DMS53 (cell line): ENCODE measurements around the gene MRGPRF.
"Not testable (repeated sequence)": the region's sequence is repeated elsewhere in the genome, so short reads cannot be mapped to it uniquely, and the experiment has no call there.

ENCODE experiments used
- DNase-seq: peaks from one replicate; lab custom pipeline; 2025; lab: John Stamatoyannopoulos, UW

The MRGPRF gene

GRCh38 chr11:69002570-69003231 is 10.3 kb downstream of the MRGPRF start:
- DNase-seq, result no peak

- no peak for DNase-seq
Observed at GRCh38 chr11:69002110-69002569, 10.9 kb downstream of the MRGPRF start.

- DNase-seq, result no peak
Observed at GRCh38 chr11:69001243-69002081, 11.6 kb downstream of the MRGPRF start.

- peak; percentile 49 for DNase-seq
Observed at GRCh38 chr11:69000831-69001242, 12.2 kb downstream of the MRGPRF start.

- no peak for DNase-seq
Observed at GRCh38 chr11:69000391-69000790, 12.7 kb downstream of the MRGPRF start.

- DNase-seq, result not testable (repeated sequence)
Observed at GRCh38 chr11:68999748-69000355, 13.2 kb downstream of the MRGPRF start.

- DNase-seq, result no peak
Observed at GRCh38 chr11:68999093-68999747, 13.8 kb downstream of the MRGPRF start.

GRCh38 chr11:68998390-68998911 is 14.6 kb downstream of the MRGPRF start:
- DNase-seq, result peak; percentile 91

GRCh38 chr11:68997995-68998348 is 15.1 kb downstream of the MRGPRF start:
- no peak for DNase-seq

GRCh38 chr11:68997124-68997994 is 15.7 kb downstream of the MRGPRF start:
- no peak for DNase-seq

- DNase-seq, result no peak
Observed at GRCh38 chr11:68996376-68997123, 16.5 kb downstream of the MRGPRF start.

GRCh38 chr11:68994894-68995285 is 18.2 kb downstream of the MRGPRF start:
- no peak for DNase-seq

- DNase-seq, result no peak
Observed at GRCh38 chr11:68994161-68994893, 18.7 kb downstream of the MRGPRF start.

- DNase-seq, result peak; percentile 73
Observed at GRCh38 chr11:68993546-68993945, 19.5 kb downstream of the MRGPRF start.

- DNase-seq, result peak; percentile 33
Observed at GRCh38 chr11:68992743-68993255, 20.2 kb downstream of the MRGPRF start.

- no peak for DNase-seq
Observed at GRCh38 chr11:68990995-68991780, 21.9 kb downstream of the MRGPRF start.

- DNase-seq, result no peak
Observed at GRCh38 chr11:68989936-68990606, 23.0 kb downstream of the MRGPRF start.

GRCh38 chr11:68988491-68988890 is 24.6 kb downstream of the MRGPRF start:
- no peak for DNase-seq
